GM18951 (cell line): ENCODE data around the gene GINS2.

Source experiments
- POLR2A ChIP-seq: IDR thresholded peaks from 4 replicates; pipeline ENCODE4 v1.6.1; 2011; ENCODE audit warnings: mild to moderate bottlenecking; ENCODE audit not compliant: insufficient read length, insufficient read depth; ENCODE audit errors: extremely low read depth
- in situ Hi-C: fragments of 300-500 bp; cut with MboI; formaldehyde crosslinking; loops from one replicate; pipeline ENCODE4 v1.12.0; 2022; ENCODE audit warnings: low sequenced_read_pairs, mixed read lengths, inconsistent platforms; ENCODE audit not compliant: unreplicated experiment

The GINS2 gene

DNA sequence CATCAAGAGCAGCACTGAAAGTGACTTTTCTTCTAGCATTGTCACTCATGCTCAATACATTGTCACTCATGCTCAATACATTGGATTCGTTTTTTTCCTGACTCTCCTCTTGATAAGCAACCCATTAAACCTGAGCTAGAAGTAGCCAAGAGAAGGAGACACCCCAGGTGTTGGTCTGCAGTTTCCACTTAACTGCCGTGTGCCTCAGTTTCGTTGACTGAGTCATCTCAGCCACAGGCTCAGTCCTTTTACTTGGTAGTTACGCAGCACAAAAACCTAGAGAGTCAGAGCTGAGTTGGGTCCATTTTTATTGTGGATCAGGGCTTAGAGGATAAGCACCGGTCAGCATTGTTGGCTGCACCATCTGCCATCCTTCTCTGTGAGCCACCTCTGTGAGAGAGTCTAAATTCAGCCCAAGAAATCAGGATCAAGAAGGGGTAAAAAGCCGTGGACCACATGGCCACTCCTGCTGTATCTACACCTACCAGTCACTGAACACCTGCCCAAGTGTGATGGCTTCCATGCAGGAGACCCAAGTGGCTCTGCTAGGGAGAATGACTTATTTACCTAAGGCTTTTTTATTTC is 11.3 kb downstream of the GINS2 start:
- in situ Hi-C loops = no loop called here
- no peak for TF ChIP-seq POLR2A

DNA sequence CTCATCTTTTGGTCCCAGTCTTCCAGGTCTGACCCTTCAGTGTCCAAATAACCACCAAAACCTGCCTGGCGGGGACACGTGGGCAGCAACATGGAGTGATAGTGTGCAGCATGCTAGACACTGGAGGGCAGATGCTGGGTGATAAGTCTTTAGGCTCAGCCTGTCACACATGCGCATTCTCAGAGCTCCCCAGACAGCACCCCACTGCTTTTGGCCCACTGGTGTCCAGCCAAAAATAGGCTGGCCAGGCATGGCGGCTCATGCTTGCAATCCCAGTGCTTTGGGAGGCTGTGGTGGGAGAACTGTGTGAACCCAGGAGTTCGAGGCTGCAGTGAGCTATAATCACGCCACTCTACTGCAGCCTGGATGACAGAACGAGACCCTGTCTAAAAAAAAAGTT is 12.3 kb downstream of the GINS2 start:
- in situ Hi-C loops = no loop called here
- TF ChIP-seq POLR2A = no peak

DNA sequence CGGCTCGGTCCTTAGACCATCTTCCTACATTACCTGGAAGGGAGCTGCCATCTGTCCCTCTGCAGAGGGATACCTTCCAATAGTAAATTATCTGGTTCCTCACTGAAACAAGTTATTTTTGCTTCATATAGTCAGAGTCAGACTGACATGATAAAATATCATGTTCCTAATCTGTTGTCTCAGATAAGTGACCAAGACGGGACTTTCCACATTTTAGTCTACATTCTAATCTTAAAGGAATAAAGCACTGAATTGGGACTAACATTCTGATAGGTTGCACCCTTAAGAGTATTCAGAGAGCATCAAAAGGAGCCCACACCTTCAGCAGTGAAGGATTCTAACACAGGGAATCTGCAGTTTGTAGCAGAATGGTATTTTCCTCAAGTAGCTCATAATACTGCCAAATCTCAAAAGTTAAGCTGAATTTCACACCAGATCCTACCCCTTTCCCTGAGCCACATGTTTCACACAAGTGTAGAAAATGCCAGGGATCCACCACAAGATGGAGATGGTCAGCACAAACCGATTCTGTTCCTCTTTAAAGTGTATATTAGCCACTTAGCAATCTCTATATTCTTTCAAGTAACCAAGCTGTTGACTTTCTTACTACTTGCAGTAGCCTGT is 13.4 kb downstream of the GINS2 start:
- no peak for TF ChIP-seq POLR2A
- in situ Hi-C loops = no loop called here

DNA sequence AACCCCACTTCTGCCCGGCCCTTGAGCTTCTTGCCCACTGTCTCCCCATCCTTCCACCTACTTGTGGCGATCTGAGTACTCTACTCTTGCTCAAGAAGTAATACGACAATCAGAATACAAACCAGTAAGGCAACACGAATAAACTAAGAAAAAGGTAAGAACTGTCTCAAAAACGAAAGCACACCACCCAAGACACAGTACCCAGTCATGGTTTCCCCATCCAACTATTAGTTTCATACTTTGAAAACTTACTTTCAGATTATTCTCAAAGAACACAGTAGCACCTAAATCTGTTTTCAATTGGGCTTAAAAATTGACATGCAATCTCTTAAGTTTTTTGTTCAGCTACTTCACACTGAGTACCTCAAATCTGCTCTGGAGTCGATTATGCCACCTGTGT is 13.9 kb downstream of the GINS2 start:
- in situ Hi-C loops = no loop called here
- no peak for TF ChIP-seq POLR2A

DNA sequence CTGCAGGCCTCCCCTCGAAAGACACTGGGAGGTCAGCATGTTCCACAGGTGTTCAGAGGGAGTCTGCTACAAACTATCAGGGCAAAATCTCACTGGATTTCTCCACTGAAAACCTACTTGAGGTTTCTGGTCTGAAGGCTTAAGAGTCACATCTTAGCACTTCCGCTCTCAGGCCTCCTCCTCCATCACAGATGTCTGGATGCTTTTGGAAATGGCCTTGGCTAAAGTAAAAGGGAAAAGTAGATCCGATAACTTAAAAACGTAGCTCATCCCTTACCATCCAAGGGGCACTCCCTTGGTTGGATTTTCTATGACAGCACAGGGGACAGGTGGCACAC is 14.4 kb downstream of the GINS2 start:
- no peak for TF ChIP-seq POLR2A
- in situ Hi-C loops = no loop called here

DNA sequence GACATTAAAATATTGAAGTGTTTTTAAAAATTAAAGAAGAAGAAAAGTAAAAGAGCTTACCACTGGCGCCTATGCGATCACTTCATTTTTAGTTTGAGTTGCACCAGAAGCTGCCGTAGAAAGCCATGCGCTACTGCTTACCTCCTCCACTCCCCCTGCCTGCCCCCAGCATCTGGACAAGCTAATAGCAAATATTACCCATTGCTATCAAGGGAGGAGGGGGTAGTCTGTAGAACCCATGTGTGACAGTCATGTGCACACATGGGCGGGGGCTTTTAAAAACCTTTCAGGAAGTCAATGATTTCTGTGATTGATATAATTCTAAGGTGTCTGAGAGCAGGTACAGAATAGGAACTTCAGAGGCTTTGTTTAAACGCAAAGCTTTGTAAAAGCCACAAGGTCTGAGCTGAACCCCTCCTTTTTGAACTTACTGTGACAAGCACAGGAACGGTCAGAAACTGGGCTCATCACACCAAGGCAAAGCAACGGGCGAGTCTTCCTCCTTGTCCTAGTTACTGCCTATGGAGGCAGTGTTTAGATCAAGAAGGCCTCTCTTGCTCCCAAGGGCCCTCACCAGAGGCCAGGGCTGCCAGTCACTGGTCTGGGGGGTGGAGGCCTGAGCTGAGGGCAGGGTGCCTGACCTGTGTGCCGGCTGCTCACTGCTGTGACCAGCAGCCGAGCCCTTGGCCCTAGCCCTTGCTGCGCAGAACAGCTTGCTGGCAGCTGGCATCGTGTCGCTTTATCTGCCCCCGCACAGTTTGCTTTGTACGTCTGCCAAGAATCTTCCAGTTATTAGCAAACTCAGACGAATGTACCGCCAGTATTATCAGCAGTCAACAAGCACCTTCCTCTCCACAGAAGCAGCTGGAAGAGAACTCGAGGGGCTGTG is 15.0 kb downstream of the GINS2 start:
- no peak for TF ChIP-seq POLR2A
- in situ Hi-C loops = no loop called here

DNA sequence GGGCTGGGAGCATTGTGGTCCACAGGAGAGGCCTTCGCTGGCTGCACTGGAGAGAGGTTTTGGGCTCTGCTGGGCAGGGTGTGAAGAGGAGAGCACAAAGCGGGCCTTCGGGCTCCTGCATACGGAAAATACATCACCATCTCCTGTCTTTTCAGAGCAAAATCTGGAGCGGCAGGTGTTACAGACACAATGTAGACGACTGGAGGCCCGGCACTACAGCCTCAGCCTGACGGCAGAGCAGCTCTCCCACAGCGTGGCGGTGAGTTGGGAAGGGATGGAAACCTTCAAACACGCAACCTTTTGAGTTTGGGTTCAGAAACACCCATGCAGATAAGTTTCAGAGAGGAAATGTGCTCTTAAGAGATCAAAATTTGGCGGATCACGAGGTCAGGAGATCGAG is 17.9 kb downstream of the GINS2 start:
- no peak for TF ChIP-seq POLR2A
- in situ Hi-C loops = no loop called here

DNA sequence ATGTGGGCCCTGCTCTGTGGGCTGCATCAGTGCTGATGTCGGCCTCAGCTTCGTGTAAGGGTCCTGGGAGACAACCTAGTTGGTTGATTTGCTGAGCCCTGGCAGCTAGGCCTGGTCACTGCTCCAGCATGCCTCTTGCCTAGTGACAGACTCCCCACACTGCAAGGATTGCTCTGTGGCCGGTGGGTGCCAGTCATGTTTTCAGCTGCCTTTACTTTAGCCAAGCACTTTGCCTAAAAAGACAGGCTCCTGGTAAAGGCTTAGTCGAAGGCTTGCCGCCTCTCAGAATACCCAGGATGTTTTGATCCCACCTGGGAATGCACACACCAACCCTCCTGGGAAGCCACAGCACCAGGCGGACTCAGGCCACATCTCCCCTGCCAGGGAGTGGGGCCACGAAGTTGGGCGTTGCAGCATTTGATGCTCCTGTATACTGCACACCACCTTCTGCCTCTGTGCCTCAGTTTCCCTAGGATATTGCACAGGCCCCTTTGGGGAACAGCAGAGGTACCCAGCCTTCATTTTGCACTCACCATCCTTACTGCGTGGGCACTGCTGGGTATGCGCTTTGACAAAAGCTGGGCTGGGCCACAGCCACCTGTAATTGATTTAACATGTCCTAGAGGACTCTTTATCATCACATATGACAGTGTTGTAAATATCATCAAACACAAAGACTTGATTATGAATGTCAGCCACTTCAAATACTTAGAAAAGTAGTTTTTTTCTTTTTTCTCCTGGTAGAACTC is 19.9 kb downstream of the GINS2 start:
- no peak for TF ChIP-seq POLR2A
- in situ Hi-C loops = no loop called here

DNA sequence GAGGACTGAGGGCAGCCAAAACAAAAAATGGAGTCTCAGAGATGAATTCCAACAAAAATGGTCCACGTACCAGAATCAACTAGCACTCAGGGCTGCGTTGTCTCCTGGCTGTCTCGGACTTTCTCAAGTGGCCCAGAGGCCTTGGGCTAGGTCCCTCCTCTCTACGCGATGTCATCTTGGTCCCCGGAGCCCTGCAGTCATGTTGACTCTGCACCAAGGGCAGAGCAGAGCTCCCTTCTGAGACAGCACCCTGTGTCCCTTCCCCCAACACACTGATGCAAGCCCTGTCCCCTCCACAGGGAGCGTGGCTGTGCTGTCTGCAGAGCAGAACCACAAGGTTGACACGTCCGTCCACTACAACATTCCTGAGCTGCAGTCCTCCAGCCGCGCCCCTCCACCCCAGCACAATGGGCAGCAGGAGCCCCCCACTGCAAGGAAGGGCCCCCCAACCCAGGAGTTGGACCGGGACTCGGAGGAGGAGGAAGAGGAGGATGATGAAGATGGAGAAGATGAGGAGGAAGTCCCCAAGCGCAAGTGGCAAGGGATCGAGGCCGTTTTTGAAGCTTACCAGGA is 20.8 kb downstream of the GINS2 start:
- in situ Hi-C loops = no loop called here

DNA sequence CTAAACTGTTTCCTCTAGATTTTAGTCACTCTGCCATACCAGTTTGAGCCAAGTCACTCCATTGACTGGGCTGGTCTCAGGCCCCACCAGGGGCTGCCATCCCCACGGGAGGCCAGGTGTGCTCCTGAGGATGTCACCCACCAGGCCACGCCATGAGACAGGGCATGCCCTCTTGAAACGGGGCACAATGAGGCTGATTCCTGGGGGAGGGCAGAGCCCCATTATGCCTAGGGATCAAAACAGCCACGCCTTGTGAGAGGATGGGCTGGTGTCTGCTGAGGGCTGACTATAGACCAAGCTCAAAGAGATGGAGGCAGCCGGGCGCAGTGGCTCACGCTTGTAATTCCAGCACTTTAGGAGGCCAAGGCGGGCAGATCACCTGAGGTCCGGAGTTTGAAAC is 21.5 kb downstream of the GINS2 start:
- in situ Hi-C loops = no loop called here
- no peak for TF ChIP-seq POLR2A

More for the DNA sequence above, 20.8 kb downstream of the GINS2 start:
- no peak for TF ChIP-seq POLR2A

DNA sequence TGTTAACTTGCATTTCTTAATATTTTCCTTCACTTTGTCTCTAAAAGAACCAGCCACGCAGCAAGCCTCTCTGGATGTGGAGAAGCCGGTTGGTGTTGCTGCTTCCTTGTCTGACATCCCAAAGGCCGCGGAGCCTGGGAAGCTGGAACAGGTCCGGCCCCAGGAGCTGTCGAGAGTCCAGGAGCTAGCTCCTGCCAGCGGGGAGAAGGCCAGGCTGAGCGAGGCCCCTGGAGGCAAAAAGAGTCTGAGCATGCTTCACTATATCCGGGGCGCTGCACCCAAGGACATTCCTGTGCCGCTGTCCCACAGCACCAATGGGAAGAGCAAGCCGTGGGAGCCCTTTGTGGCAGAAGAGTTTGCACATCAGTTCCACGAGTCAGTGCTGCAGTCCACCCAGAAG is 22.8 kb downstream of the GINS2 start:
- in situ Hi-C loops = no loop called here

DNA sequence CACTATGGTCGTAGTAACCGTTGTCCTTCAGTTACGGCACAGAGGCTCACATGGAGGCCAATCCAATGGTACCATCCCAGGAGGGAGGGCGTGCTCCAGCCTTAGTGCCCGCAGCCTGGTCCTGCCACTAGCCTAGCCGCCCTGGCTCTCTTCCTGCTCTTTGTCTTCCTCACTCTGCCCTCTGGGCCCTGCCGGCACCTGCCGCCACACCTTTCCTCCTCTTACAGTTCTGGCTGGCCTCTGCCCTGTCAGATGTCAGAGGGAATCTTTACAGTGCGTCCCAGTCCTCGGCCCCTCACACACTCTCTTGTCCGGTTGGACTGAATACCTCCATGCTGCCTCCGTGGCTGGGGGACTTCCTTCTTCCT is 23.4 kb downstream of the GINS2 start:
- in situ Hi-C loops = no loop called here
- TF ChIP-seq POLR2A = no peak

More for the DNA sequence above, 22.8 kb downstream of the GINS2 start:
- TF ChIP-seq POLR2A = no peak

DNA sequence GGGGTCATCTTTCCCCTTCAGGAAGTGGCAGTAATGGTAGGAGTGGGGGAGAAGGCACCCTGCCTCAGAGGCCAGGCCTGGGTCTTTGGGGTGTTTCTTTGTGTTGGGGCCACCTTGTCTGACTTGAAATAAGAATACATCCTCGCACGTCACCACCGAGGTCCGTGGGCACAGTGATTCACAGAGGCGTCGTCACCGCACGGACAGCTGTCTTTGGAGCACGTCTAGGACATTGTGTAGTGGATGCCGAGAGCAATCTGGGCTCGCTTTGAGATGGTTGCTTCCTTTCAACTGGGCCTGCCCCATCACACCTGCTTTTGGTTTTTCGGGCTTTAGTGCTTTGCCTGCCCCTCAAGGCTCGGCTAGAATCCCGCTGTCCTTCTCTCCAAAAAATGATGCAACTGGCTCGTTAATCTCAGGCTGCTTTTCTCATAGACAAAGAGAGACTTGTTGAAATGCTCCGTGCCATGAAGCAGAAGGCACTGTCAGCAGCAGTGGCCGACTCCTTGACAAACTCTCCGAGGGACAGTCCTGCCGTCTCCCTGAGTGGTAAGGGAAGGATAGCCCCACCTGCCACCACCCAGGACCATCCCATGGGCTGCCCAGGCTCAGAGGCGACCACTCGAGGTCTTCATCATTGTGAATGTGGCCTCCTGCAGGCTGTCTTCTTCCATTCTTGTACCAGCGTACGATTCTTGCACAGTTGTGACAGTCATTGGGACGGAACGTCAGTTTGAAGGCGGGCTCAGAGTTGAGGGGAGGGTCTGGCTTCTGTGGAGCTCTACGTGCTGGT is 24.0 kb downstream of the GINS2 start:
- TF ChIP-seq POLR2A = no peak

DNA sequence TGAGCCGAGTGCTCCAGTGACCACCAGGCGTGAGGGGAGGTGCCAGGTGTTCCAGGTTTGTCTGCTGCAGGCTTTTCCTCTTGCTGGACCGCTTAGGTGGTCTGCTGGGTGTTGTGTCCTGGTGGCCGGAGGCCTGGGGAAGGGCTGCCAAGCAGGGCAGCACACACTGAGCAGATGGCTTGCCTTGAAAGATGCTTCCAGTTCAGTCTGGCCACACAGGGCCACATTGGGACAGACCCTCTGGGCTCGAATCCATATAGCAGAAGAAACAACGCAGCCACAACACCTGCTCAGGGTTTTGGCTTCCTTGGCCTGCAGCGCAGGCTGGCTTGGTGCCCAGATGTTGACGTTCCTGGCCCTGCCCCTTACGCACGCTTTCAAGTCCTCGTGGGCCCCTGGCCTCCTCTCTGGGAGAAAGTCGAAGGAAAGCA is 24.8 kb downstream of the GINS2 start:
- in situ Hi-C loops = no loop called here
- TF ChIP-seq POLR2A = no peak

More for the DNA sequence above, 24.0 kb downstream of the GINS2 start:
- in situ Hi-C loops = no loop called here
